ENCODE data around the gene TPMT.
A peak's percentile ranks its signal among the peaks of the same experiment; 100 is the strongest.

TPMT gene

DNA sequence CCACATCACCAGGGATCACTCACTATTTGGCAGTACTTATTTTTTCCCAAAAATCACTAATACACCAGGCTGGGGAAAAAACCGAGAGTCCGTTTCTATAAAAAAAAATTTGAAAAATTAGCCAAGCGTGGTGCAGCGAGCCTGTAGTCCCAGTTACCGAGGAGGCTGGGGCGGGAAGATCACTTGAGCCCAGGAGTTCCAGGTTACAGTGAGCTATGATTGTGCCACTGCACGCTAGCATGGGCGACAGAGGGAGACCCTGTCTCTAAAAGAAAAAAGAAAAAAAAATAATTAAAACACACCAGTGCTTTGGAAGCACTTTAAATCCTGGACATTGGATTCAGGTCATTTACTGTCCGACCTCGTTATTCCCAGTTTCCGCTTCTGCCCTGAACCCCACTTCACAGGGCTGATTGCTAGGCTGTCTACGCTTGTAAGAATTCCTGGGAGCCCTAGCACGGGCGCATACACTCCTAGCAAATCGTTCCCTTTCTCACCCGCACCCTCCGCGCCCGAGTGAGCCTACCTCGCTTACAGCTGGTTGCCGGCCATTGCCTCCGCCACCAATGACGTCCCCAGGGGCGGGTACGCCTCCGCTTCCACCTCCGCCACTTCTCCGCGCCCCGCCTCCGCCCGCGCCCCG lies at the start of gene TPMT:
Gene TPMT, minus strand, starts transcription at position 571 of the 643 bp plus-strand sequence. CDS start 5,950 bp downstream, outside the sequence.
- DNase-seq = peak; percentile 99

DNA sequence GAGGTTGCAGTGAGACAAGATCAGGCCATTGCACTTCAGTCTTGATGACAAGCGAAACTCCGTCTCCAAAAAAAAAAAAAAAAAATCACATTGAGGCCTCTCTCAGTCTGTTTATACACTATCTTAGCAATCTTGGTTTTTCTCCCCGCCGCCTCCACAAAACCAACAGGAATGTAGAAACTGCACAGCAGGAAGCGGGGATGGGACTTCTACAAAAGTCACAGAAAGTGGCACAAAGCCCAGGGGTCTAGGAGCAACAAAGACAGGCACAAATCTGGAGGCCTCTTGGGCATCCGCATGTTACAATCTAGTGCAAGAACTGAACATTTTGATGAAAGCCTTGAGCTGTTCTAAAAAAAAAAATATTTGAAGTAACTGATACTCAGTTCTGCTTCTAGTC lies 48.9 kb upstream of the TPMT start:
- no peak for DNase-seq

DNA sequence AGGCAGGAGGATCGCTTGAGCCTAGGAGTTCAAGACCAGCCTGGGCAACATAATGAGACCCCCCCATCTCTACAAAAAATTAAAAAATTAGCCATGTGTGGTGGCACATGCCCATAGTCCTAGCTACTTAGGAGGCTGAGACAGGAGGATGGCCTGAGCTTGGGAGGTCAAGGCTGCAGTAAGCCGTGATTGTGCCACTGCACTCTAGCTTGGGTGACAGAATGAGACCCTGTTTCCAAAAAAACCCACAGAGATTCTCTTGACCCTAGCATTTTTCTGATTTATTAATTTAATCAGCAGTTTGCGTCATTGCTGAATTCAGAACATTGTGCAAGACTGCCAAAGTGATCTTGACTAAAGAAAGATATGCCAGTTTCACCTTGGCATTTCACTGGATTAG lies 37.1 kb upstream of the TPMT start:
- no peak for DNase-seq

DNA sequence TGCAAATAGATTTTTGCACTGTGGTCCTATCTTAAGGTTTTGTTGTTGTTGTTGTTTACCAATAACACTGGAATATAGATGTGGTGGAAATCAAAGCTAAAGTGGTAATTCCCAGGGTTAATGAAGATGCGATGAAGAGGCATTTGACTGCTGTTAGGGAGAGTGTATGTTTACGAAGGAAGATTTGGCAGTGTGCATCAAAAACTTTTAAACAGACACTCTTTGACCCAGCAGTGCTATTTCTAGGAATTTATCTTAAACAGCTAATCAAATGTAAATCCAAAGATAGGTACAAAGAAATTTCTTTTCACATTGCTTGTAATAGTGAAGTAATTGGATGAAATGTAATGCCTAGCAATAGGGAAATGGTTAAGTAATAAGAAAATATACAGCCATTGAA lies 34.3 kb upstream of the TPMT start:
- DNase-seq = no peak

DNA sequence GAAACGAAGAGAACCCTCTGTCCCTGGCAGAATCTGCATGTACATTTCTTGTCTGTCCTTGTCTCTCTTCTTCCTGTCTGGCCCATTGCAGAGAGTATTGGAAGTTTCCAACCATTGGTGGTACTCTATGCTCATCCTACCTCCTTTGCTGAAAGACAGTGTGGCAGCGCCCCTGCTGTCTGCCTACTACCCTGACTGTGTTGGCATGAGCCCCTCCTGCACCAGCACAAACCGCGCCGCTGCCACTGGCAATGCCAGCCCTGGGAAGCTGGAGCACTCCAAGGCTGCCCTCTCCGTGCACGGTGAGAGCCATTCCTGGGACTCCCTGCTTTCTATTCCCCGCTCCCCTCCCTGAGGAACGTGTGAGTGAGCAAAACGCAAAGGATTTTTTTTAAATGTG lies 32.8 kb upstream of the TPMT start:
- DNase-seq = no peak

DNA sequence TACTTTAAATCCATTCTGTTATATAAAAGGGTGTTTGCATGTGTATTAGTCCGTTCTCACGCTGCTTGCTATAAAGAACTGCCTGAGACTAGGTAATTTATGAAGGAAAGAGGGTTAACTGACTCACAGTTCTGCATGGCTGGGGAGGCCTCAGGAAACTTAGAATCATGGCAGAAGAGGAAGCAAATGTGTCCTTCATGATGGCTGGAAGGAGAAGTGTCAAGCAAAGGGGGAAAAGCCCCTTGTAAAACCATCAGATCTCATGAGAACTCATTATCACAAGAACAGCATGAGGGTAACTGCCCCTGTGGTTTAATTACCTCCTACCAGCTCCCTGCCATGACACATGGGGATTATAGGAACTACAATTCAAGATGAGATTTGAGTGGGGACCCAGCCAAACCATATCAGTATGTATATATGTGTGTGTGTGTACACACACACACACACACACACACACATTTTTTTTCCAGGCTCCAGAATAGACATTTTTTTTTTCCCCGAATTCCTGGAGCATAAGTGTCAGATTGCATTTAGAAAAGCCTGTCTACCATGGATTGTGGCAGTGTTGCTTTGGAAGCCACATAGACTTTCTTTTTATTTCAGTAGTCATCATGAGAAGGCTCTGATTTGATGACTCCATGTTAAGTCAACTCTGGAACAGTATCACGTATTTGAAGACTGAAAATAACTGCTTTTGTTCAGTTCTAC lies 31.8 kb upstream of the TPMT start:
- DNase-seq = peak; percentile 57

DNA sequence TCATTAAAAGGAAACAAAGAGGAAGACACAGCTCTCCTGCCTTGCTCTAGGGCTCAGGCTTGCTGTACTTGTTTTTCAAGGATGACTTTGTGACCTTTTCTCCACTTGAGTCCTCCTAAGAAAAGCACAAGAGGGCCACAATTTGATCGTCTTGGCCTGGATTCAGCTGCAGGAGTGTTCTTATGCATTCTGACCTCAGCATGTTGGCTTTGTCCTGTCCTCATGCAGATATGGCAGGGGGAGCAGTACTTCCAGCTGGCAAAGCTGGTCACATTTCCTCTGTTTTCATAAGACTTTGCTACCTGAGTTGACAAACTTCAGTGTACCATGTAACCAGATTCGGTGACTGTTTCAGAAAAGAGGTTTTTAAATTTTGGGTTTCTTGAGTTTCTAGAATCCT lies 31.2 kb upstream of the TPMT start:
- no peak for DNase-seq

DNA sequence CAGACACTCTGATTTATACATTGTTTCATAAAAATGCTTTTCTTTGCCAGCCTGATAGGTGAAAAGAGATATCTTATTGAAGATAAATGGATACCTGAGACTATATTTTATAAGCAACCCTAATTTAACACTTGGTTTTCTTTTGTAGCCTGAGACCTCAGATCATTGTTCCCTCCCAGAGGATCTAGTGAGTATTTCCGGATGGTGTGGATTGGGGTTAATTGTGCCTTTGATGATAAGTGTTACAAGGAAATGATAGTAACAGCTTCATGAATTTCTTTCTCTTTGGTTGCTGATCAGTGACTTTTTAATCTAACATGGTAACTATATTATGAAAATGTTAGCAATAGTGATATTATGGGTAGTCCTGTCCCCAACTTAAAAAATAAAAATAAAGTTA lies 30.7 kb upstream of the TPMT start:
- no peak for DNase-seq

DNA sequence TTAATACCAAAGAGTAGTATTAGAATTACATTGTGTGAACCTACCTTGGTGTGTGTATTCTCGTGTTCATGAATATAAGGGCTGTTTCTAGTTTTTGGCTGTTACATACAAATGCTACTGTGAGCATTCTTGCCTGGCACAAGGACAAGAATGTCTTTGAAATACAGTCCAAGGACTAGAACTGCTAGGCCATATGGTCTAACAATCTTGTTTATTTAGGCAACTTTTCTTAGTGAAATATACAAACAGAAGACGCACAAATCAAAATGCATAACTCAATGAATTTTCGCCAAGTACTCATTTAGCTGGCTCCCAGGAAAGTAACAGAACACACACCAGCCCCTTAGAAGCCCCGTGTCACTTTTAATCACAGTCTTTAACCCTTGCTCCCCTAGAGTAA lies 28.9 kb upstream of the TPMT start:
- no peak for DNase-seq

DNA sequence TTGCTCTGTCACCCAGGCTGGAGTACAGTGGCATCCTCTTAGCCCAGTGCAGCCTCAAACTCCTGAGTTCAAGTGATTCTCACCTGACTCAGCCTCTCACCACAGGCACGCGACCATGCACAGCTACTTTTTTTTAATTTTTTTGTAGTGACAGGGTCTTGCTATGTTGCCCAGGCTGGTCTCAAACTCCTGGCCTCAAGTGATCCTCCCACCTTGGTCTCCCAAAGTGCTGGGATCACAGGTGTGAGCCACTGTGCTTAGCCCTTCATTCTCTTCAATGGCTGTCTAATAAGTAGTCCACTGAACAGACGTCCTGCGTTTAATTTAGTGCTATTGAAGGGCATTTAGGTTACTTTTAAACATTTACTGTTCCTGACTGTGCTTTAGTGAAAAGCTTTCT lies 27.7 kb upstream of the TPMT start:
- no peak for DNase-seq

DNA sequence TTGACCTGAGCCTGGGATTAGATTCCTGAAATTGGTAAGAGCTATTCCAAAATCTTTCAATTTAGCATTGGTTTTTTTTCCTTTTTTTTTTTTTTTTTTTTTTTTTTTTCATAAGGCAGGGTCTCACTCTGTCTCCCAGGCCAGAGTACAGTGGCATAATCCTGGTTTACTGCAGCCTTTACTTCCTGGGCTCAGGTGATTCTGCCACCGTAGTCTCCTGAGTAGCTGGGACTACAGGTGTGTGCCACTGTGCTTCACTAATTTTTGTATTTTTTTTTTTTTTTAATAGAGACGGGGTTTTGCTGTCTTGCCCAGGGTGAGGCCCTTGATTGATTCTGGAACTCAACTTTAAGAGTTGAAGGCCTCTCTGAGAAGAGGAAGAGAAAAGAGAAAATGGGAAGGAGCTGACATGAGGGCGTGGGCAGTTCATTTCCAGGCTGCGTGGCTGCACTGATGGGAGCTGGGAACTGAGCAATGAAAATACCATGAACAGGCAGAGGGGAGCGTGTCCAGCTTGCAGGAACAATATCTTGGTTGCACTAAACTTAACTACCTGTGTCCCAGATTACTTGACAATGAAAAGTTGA lies 25.0 kb upstream of the TPMT start:
- peak; percentile 27 for DNase-seq

DNA sequence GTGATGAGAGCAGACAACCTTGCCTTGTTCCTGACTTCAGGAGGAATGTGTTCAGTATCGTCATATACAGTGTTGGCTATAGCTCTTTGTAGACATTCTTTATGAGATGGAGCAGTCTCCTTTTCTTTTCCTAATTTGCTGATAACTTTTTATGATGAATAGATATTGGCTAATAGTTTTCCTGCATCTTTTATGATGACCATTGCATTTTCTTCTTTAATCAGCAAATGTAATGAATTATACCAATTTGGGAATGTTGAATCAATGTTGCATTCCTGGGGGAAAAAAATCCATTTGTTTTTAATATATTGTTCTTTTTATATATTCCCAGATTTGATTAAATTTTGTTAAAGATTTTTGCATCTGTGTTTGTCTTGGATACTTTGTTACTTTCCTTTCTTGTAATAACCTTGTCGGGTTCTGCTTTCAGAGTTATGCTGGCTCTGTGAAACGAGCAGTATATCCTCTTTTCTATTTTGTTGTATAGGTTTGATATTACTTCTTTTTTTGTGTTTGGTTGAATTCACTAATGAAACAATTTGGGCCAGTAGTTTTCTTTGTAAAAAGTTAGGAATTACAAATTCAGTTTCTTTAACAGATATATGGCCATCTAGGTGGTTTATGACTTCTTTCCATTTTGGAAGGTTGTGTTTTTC lies 24.2 kb upstream of the TPMT start:
- no peak for DNase-seq

DNA sequence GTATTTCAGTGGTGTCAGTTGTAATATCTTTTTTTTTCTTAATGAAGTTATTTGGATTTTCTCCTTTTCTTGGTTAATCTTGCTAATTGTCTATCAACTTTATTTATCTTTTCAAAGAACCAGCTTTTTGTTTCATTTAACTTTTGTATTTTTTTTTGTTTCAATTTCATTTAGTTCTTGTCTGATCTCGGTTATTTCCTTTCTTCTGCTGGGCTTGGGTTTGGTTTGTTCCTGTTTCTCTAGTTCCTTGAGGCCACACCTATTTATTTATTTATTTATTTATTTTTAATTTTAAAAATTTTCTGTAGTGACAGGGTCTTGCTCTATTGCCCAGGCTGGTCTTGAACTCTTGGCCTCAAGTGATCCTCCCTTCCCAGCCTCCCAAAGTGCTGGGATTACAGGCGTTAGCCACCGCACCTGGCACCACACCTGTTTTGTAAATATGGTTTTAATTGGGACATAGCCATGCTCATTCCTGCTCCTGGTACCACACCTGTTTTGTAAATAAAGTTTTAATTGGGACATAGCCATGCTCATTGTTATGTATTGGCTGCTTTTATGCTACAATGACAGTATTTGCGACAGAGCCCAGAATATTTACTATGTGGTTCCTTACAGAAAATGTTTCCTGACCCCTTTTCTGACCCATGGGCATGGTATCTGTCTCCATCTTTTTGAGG lies 22.5 kb upstream of the TPMT start:
- peak; percentile 39 for DNase-seq

DNA sequence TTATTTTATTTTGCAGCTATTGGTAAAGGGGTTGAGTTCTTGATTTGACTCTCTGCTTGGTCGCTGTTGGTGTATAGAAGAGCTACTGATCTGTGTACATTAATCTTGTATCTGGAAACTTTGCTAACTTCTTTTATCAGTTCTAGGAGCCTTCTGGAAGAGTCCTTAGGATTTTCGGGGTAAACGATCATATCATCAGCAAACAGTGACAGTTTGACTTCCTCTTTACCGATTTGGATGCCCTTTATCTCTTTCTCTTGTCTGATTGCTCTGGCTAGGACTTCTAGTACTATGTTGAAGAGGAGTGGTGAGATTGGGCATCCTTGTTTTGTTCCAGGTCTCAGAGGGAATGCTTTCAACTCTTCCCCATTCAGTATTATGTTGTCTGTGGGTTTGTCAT lies 21.3 kb upstream of the TPMT start:
- DNase-seq = peak; percentile 52

DNA sequence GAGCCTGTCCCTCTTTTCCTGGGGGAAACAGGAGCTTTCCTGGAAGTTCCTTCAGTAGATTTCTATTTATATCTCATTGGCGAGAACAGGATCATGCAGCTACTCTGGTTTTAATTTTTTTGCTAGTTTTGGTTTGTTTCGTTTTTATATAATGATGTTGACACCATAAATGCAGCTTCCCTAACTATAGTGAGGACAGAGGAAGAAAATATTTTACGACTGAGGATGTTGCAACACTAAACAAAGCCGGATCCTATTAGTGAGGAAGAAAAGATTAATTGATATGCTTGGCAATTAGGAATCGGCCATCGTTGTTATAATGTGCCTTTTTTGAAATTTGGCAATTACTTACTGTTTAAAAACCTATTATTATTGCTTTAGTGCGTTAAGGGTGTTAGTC lies 17.0 kb upstream of the TPMT start:
- no peak for DNase-seq

DNA sequence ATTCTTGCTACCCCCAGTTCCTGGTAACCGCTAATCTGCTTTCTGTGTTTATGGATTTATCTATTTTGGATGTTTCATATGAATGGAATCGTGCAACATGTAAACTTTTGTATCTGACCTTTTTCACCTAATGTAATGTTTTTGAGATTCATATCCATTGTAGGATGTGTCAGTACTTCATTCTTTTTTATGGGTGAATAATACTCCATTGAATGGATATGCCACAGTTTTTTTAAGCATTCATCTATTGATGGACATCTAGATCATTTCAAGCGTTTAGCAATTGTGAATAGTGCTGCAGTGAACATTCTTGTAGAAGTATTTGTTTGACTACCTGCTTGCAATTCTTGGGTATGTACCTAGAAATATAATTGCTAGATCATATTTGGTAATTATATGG lies 13.4 kb upstream of the TPMT start:
- no peak for DNase-seq

DNA sequence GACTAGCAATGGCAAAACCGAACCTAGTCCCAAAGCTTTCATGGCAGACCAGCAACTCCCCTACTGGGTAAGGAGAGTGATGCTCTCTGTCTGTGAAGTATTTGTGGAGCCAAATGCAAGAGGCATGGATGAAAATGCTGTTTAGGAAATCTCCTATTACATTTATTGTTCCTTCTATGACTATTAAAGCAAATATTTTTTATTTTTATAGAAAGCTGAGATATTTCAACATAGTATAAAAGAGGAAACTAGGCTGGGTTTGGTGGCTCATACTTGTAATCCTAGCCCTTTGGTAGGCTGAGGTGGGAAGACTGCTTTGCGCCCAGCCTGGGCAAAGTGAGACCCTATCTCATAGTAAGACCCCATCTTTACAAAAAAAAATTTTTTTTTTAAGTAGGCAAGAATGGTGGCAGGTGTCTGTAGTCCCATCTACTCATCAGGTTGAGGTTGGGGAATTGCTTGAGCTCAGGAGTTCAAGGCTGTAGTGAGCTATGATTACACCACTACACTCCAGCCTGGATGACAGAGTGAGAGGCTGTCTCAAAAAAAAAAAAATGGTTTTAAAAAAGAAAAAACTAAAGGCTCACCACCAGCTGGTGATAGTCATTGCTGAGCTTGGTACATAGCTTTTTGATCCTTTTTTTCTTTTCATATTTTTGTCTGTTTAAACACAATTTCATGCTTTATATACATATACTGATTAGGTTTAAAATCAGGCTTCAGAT lies 11.6 kb upstream of the TPMT start:
- no peak for DNase-seq

DNA sequence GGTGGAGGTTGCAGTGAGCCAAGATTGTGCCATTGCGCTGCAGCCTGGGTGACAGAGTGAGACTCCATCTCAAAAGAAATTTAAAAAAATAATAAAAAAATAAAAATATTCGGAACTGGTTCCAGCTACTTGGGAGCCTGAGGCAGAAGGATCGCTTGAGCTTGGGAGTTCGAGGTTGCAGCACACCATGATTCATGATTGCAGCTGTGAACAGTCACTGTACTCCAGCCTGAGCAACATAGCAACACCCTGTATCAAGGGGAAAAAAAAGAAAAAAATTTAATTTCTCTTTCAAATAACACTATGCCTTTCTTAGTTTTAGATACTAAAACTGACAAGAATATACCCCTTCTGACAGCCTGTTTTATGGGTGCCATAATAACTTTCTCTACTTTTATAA lies 10.9 kb upstream of the TPMT start:
- DNase-seq = no peak

DNA sequence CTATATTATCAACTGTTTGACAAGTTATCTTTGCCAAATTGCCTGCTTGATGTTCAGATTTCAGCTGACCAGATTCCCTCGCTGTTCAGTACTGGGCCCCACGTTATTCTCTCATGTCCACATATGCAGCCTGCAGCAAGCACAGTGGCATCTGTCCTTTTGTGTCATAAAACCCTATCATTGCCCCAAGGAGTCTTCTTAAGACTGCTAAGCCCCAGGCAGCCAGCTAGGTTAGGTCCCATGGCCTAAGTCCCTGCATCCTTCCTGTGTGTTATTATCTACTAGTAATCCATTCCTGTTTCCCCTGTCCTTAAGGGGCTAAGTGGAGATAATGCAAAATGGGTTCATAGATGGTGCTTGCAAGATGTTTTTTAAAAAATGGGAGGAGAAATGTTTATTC lies 7.5 kb upstream of the TPMT start:
- DNase-seq = no peak

DNA sequence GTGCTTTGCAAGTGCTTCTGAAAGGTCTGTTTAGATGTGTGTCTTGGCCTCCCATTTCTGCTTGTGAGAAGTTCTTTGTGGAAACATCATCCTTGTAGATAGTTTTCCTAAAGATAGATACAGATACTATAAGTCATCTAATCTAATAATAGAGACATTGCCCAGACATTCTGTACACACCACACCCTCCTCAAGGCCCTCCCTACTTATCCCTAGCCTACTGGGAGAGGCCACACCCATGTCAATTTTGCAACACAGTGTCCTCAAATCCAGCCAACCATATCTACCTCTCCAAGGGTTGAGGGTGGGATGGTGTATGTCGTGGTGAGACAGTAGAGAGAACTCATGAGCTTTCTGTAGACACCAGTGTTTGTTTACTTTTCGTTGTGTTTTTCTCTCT lies 6.6 kb upstream of the TPMT start:
- DNase-seq = no peak

DNA sequence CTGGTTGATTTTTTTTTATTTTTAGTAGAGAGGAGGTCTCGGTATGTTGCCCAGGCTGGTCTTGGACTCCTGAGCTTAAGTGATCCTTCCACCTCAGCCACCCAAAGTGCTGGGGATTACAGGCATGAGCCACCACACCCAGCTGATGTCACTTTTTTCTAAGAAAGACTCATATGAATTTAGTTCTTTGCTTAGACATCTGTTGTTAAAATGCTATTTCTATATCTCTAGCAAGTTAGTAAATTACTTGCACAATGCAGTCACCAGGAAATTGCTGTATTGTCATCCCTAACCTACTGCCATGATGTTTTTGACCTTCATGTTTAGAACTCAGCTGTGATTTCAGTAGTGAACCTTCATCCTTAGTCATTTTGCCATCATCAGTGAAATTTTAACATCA lies 6.0 kb upstream of the TPMT start:
- no peak for DNase-seq

DNA sequence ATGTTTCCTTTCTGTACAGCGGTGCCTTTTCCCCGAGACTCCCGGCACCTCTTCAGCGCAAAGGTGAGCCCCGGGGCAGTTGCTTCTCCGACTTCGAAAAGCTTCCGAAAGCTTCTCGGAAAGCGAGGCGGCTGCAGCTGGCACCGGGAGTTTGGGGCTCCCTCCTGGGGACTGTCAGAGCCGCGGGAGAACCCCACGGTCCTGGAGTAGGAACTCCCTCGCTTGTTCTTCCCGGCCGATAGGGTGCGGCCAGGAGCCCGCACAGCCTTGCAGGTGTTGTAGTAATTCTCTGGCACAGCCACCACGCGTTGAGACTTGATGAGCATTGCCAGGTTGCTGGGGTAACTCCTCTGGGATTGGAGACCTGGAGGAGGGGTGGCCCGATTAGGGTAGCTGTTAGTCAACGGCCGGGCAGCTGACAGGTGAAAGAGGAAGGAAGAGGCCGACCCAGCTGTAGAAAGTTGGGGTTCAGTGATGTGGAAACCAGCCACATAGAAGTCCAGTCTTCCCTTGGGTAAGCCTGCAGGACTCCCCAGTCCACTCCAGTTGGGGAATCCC lies 1.1 kb upstream of the TPMT start:
- DNase-seq = peak; percentile 72
